Femur (tissue), 1 donor: ENCODE results near the gene ACO2.

Source experiments
- DNase-seq: peaks from one replicate; pipeline ENCODE4 v3.0.0-alpha.2; 2017

Gene ACO2

GRCh38 chr22:41524809-41525449, 56.0 kb downstream of the ACO2 start:
- DNase-seq = no peak

DNA sequence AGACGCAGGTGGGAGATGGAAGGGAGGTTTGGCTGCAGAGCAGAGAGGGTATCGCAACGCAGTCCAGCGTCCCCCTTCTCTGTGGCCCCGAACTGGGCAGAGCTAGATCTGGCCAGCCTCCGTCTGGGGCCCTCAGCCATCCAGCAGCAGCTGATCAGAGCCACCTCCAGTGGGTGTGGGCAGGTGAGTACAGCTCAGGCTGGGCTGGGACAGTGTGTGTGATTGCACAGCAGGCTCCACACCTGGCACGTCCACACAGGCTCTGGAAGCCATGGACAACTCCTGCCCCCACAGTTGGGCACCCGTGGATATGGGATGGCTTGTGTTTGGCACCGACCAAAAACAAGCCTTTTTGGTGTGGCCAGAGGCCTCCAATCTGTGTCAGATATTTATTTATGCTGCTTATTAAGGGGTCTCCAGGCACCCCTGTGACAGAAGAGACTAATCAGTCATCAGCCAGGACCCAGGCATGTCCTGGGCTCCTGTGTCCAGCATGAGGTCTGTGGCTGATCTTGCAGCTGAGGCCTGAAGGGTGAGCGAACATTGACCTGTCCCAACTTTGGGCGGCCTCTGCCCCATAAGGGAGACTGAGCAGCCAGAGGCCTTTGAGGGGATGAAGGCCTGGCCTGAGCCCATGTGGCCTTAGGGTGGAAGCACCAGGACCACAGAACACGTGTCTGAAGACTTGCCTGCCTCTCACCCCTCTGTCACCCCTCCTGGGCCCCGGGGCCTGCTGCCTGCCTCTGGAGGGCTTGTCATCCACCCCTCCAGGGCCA, 56.7 kb downstream of the ACO2 start:
- DNase-seq = no peak

- DNase-seq = no peak
Measured at GRCh38 chr22:41526226-41526829, 57.4 kb downstream of the ACO2 start.

DNA sequence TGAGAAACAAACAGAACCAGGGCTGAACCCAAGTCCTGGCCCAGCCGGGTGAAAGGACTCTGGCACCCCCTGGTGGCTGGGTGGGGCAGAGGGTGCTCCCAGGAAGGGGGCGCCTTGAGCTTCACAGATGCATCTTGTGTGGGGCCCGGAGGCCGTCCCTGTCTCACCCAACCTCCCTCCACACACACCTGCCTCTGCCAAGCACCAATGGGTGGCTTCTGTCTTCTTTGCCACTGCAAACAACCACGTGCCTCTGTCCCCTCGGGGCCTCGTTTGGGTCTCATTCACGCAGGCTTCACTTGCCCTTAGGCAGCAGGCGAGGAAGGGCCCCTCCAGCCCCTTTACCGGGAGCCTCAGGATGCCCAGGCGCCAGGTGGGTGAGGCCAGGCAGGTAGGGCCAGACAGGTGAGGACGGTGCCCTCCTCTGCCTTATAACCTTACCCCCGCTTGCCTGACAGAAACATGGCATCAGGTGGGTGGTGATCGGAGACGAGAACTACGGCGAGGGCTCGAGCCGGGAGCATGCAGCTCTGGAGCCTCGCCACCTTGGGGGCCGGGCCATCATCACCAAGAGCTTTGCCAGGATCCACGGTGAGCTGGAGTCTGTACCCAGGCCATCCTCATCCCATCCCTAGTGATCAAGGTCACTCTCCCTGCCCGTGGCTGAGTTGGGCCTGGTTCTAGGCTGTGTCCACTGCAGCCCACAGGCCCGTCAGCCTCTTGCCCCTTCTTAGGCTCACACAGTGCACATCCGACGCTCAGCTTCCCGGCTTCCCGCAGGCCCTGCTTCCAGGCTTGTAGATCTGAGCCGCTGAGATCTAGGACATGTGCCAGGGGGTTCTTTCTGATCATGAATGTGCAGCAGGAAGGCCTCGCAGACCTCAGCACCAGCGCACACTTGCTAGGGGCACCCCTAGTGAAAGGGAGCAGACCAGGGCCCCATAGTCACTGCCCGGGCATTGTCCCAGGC, 58.2 kb downstream of the ACO2 start:
- DNase-seq = no peak

GRCh38 chr22:41528132-41528766, 59.3 kb downstream of the ACO2 start:
- no peak for DNase-seq

- DNase-seq = no peak
Measured at GRCh38 chr22:41528938-41529561, 60.1 kb downstream of the ACO2 start.

DNA sequence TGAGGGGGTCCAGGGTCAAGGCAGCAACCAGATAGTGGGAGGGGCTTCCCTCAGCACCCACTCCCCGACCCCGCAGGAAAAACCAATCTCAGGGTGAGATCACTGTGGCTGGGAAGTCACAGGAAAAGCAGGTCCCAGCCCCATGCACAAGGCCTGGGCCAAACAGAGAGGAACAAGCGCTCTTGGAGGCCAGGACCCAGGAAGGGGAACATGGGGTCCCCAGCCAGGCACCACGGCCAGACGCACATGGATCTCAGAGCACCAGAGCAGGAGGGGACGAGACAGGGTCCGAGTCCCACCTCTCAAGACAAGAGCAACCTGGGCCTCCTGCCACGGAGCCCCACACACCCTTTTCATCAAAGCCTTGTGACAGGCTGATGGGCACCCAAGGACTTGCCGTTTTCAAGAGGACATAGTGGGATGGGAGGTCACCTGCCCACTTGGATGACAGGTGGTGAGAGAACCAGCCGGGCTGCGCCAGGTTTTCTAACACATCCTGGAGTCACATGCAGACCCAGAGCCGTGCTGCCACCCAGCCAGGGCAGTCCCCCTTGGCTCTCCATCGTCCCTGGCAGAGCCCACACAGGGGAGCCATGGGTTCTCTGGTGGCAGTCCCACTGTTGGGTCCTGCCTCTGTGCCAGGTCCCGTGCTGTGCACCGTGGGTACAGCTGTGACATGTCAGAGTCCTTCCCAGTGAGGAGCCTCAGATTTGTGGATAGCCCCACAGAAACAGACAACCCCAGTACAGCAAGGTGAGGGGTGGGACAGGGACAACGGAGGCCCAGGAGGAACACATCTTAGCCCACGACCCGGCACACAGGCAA, 62.2 kb downstream of the ACO2 start:
- no peak for DNase-seq

DNA sequence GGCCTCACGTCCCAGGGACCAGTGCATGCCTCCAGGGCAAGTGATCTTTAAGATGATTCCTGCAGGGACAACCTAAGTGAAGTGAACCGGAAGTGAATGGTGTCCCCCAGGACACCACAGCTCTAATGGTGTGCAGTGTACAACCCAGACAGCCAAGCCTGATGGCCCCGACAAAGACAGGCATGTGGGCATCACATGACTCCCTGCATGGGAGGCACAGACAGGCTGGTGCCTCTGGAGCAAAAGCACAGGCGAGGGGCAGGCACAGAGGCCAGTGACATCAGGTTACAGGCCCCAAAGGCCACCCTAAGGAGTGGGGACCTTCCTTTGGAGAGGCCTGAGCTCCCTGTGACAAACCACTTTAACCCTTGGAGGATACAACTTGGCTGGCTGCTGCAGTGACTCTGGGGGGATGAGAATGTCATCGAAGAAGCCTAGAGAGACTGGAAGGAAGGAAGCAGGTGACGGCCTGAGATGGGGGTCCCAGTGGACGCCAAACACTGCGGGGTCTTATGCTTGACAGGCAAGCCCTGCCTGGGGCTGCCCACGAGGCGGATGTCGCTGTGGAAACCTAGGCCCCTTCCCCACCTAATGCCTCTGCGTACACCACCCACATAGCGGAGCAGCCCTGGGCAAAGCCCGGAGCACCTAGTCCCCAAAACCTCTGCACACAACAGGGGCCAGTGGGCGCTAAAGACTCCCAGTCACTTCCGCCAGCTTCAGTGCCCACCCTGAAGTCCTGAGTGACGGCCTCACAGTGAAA, 63.0 kb downstream of the ACO2 start:
- DNase-seq = no peak

- peak; percentile 73 for DNase-seq
Measured at GRCh38 chr22:41532908-41533825, 64.2 kb downstream of the ACO2 start.

DNA sequence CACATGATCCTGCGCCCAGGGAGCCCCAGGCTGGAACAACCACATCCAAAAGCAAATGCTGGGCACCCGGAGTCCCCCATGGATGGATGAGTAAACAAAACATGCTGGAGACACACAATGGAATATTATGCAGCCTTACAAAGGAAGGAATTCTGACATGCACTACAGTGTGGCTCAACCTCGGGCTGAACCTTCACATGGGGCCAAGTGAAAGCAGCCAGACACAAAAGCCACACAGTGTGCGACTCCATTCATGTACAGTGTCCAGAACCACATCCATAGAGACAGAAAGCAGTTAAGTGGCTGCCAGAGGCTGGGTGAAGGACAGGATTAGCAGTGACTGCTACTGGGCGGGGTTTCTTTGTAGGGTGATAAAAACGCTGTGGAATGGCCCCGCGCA, 65.3 kb downstream of the ACO2 start:
- no peak for DNase-seq

DNA sequence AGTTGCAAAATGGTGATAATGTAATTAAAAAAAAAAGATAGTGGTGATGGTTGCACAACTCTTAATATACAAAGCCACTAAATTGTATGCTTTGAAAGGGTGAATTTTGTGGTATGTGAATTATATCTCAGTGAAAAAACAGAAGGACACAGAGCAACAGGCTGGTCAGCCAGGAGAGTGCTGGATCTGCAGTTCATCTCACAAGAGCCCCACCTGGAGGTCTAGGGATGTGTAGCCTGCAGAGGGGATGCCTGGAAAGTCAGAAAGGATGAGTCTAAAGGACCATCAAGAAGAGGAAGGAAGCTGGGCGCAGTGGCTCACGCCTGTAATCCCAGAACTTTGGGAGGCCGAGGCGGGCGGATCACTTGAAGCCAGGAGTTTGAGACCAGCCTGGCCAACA, 66.3 kb downstream of the ACO2 start:
- no peak for DNase-seq

DNA sequence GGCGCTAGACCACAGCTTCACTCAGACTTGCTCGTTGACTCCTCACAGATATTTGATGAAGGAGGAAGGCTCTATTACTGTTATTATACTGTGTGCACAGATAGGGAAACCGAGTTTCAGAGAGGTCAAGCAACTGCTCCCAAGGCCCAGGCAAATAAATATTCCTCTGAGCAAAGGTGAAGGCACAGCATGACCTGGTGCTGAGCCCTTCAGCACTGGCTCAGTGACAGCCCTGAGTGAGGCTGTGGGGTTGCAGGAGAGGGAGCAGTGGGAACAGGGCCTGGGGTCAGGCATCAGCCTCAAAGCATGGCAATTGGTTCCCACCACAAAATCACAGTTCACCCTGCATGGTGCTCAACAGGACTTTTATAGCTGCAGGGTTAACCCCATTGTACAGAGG, 68.3 kb downstream of the ACO2 start:
- no peak for DNase-seq

DNA sequence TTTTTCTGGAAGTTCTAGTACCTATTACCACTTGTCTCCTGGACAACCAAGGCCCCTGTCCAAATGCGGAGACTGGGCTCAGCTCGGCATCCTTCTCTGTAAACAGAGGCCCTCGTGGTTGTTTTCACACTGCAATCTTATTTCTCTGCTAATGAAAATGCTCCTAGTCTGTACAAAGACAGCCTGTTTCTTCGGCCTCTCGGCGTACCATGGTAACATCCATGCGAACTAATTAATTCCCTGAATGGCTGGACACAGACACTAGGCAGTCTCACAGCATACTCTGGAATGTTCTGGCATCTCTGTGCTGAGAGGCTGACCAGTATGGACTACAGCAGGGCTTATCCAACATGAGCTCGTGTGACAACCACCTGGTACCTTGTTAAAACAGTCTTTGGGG, 69.7 kb downstream of the ACO2 start:
- no peak for DNase-seq

- DNase-seq = no peak
Measured at GRCh38 chr22:41539146-41540005, 70.5 kb downstream of the ACO2 start.

DNA sequence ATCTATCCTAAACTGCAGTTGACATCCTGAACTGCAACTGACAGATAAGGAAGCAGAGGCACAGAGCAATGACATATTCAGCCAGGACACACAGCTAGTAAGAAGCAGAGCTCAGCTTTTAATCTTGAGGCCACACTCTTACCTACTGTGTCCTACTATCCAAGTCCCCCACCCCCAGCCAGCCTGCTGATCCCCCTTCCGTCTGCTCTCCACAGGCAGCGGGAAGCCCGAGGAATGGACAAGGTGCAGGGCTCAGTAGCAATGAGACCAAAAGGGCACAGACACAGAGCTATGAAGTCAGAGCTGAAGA, 71.0 kb downstream of the ACO2 start:
- no peak for DNase-seq

GRCh38 chr22:41540365-41540764, 71.4 kb downstream of the ACO2 start:
- no peak for DNase-seq

DNA sequence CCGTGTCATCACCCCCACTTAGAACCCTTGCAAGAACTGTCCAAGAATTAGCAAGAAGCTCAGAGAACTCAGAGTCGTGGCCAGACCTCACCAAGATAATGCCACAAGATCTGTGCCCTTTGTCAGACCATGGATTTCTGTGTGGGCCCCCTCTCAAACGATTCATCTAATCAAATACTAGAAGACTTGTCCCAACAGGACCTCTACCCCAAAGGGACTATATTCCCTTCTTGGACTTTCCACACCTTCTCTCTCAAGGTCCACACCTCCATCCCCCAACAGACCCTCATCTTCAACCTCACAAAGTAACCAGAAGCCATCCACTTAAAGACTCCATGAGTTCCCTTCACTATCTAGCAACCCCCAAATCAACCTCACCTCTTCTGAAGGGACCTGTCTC, 72.6 kb downstream of the ACO2 start:
- DNase-seq = no peak

DNA sequence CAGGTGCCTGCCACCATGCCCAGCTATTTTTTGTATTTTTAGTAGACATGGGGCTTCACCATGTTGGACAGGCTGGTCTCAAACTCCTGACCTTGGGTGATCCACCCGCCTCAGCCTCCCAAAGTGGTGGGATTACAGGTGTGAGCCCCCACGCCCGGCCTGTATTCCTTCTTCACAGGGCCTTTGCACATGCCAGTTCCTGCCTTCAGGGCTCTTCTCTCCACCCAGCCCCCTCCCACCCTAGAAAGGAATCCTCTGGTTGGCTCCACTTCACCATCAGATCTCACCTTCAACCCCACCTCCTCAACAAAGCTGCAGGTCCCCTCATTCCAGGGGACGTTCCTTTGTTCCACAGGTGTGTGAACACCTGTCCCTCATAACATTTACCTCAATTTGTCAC, 73.3 kb downstream of the ACO2 start:
- no peak for DNase-seq
